C1 segment of cervical spinal cord (tissue), 14 donors: Measurements from ENCODE around the gene PI16.

Source experiments
- DNase-seq, 14 donors: peaks; one replicate each; lab custom pipeline; 2025; lab: John Stamatoyannopoulos, UW

PI16 gene

GRCh38 chr6:36999061-36999750 lies 44.7 kb downstream of the PI16 start:
- peak in 10 of 14 donors; percentile 42 to 73 (median 50) for DNase-seq

GRCh38 chr6:36999751-37000125 lies 45.2 kb downstream of the PI16 start:
- no peak for DNase-seq

GRCh38 chr6:37004044-37004980 lies 49.8 kb downstream of the PI16 start:
- DNase-seq, result no peak

- DNase-seq, result peak in 1 of 14 donors; percentile 17
Measured at GRCh38 chr6:37005061-37005810, 50.7 kb downstream of the PI16 start, which contains the start of gene FGD2. FGD2 (plus strand) TSS chr6:37005655; CDS start chr6:37005818, 163 bp downstream.

GRCh38 chr6:37005827-37006567 lies 51.5 kb downstream of the PI16 start:
- DNase-seq, result no peak

- DNase-seq, result no peak
Measured at GRCh38 chr6:37006793-37007339, 52.3 kb downstream of the PI16 start.

- peak in 6 of 14 donors; percentile 18 to 47 (median 27) for DNase-seq
Measured at GRCh38 chr6:37007340-37008043, 53.0 kb downstream of the PI16 start.

- DNase-seq, result peak in 3 of 14 donors; percentile 8 to 27 (median 26)
Measured at GRCh38 chr6:37008484-37009465, 54.2 kb downstream of the PI16 start.

GRCh38 chr6:37010402-37010892 lies 55.9 kb downstream of the PI16 start:
- DNase-seq, result no peak

GRCh38 chr6:37011656-37012378 lies 57.3 kb downstream of the PI16 start:
- no peak for DNase-seq

GRCh38 chr6:37013516-37014491 lies 59.3 kb downstream of the PI16 start:
- DNase-seq, result no peak
